HUES48 (cell line): ENCODE measurements around the gene LRP5.

ENCODE experiments used
- H3K27ac ChIP-seq: one replicate; pipeline ENCODE4 v1.7.0; 2013; ENCODE audit warnings: low read depth, low read length, inconsistent platforms
- H3K27me3 ChIP-seq: 2 replicates; pipeline ENCODE4 v1.6.1; 2013; ENCODE audit warnings: mild to moderate bottlenecking, low read length; ENCODE audit not compliant: control insufficient read depth, insufficient read depth
- H3K36me3 ChIP-seq: 2 replicates; pipeline ENCODE4 v1.6.1; 2013; ENCODE audit warnings: low read length; ENCODE audit not compliant: control insufficient read depth, insufficient read depth
- H3K4me1 ChIP-seq: 2 replicates; pipeline ENCODE4 v1.6.1; 2013; ENCODE audit warnings: mild to moderate bottlenecking, low read length; ENCODE audit not compliant: control insufficient read depth, insufficient read depth
- H3K4me3 ChIP-seq: 2 replicates; pipeline ENCODE4 v1.5.1; 2013; ENCODE audit warnings: mild to moderate bottlenecking, low read depth, low read length
- H3K9ac ChIP-seq: 2 replicates; pipeline ENCODE4 v1.6.1; 2013; ENCODE audit warnings: mild to moderate bottlenecking, low read depth, low read length, moderate library complexity
- H3K9me3 ChIP-seq: 2 replicates; pipeline ENCODE4 v1.6.1; 2013; ENCODE audit warnings: low read length; ENCODE audit not compliant: control insufficient read depth, insufficient read depth

Gene LRP5

GRCh38 chr11:68351450-68352275 lies 39.3 kb downstream of the LRP5 start:
- H3K27me3 ChIP-seq, result no peaks in the 10 kb centered on the region
- no peak overlapping the region for H3K4me3 ChIP-seq
- peaks cover 6% of the 10 kb centered on the region; the same call in 1 of the 2 replicates for H3K4me1 ChIP-seq
- H3K9me3 ChIP-seq, result no peaks in the 10 kb centered on the region
- peaks cover 7% of the 10 kb centered on the region; the same call in 1 of the 2 replicates for H3K36me3 ChIP-seq
- H3K27ac ChIP-seq, result no peak overlapping the region
- no peak overlapping the region for H3K9ac ChIP-seq

GRCh38 chr11:68352591-68352990 lies 40.2 kb downstream of the LRP5 start:
- H3K27ac ChIP-seq, result no peak overlapping the region
- H3K36me3 ChIP-seq, result peaks cover 10% of the 10 kb centered on the region
- no peaks in the 10 kb centered on the region for H3K27me3 ChIP-seq
- no peak overlapping the region for H3K4me3 ChIP-seq
- H3K4me1 ChIP-seq, result peaks cover 6% of the 10 kb centered on the region; the same call in 1 of the 2 replicates
- no peak overlapping the region for H3K9ac ChIP-seq
- no peaks in the 10 kb centered on the region for H3K9me3 ChIP-seq

DNA sequence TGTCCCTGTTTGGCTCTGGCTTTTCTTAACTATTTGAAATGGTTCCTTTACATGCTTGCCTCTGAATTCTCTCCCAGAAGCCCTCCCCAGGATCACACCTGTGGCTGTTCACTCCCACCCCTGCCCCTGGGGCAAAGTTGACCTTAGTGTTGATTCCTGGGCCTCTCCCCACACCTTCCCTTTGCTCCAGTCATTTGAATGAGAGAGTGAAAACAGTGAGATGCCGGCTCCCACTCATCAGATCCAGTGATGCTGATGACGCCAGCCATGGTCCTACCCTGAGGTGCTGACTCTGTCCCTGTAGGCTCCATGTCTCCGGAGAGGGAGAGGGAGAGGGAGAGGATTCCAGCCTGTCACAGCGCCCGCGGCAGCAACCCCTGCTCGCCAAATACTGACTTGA lies 40.7 kb downstream of the LRP5 start:
- H3K27ac ChIP-seq, result no peak overlapping the region

DNA sequence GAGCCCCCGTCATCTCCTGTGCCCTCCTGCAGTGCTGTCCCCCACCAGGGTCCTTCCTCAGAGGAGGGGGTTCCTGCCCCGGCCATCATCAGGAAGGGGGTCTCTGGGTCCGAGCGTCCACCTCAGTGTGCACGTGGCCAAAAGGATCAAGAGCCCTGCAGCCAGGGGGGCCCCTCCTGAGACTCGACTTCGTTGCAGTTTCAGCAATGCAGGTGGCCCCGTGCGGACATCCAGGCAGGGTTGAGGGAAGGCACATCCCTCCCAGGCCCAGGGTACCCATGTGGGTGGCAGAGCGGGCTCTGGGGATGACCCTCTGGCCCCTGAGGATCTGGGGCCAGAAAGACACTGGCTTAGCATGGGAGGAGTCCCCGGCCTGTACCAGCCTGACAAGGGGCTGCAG lies 41.3 kb downstream of the LRP5 start:
- Histone ChIP-seq H3K4me1 (peaks cover 6% of the 10 kb centered on the region; the same call in 1 of the 2 replicates), H3K27me3 (no peaks in the 10 kb centered on the region), H3K36me3 (peaks cover 17% of the 10 kb centered on the region), H3K9ac (no peak overlapping the region), H3K27ac (peak overlapping the region; percentile 30), H3K9me3 (no peaks in the 10 kb centered on the region), H3K4me3 (no peak overlapping the region)

More for the DNA sequence above, 40.7 kb downstream of the LRP5 start:
- no peak overlapping the region for H3K9ac ChIP-seq
- peaks cover 6% of the 10 kb centered on the region; the same call in 1 of the 2 replicates for H3K4me1 ChIP-seq
- no peaks in the 10 kb centered on the region for H3K27me3 ChIP-seq
- H3K36me3 ChIP-seq, result peaks cover 13% of the 10 kb centered on the region
- no peak overlapping the region for H3K4me3 ChIP-seq
- no peaks in the 10 kb centered on the region for H3K9me3 ChIP-seq

DNA sequence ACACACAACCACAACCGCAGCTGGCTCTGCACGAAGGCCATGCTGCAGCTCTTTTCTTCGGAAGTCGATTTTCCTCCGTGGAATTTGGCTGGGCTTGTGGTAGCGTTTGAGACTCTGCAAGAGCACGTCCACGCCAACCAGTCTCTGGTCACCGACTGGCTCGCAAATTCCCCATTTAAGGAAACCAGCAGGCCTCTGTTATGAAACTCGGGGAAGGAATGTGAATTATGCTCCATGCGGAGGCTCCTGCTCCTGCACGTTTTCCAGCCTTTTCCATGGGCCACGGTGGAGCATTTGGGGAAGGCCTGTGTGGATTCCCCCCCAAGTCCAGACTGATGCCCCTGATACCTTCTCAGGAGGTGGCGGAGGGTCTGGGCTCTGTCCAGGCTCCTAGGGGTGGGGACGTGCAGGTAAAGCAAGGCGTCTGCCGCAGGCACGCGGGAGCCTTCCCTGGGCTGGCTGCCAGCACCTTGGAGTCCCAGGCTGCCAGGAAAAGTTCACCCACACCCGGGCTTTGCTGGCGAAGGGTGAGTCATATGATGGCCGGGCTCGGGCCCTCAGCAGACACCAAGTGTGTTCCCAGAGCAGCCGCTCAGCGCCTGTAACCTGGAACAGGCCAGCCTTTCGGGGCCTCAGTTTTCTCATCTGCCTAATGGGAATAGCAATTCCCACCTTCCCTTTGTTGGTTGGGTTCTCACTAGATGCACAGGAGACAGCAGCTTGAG lies 41.9 kb downstream of the LRP5 start:
- H3K27me3 ChIP-seq, result no peaks in the 10 kb centered on the region
- peaks cover 23% of the 10 kb centered on the region for H3K36me3 ChIP-seq
- peaks cover 6% of the 10 kb centered on the region; the same call in 1 of the 2 replicates for H3K4me1 ChIP-seq
- peak overlapping the region; percentile 30 for H3K27ac ChIP-seq
- no peak overlapping the region for H3K4me3 ChIP-seq
- H3K9me3 ChIP-seq, result no peaks in the 10 kb centered on the region
- H3K9ac ChIP-seq, result no peak overlapping the region

- Histone ChIP-seq H3K9me3 (no peaks in the 10 kb centered on the region), H3K27me3 (no peaks in the 10 kb centered on the region), H3K9ac (no peak overlapping the region), H3K27ac (no peak overlapping the region), H3K4me1 (peaks cover 6% of the 10 kb centered on the region; the same call in 1 of the 2 replicates), H3K36me3 (peaks cover 30% of the 10 kb centered on the region), H3K4me3 (no peak overlapping the region)
Observed at GRCh38 chr11:68355471-68355870, 43.1 kb downstream of the LRP5 start.

DNA sequence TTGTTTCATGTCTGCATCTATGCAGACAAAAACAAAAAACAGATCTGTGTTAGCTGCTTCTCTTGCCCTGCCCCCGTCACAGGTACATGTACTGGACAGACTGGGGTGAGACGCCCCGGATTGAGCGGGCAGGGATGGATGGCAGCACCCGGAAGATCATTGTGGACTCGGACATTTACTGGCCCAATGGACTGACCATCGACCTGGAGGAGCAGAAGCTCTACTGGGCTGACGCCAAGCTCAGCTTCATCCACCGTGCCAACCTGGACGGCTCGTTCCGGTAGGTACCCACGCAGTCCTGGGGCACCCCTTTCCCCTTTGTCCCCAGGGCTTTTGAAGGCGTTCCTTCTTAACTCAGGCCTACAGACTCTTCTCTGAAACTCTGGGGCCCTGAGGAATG lies 45.2 kb downstream of the LRP5 start:
- H3K36me3 ChIP-seq, result peaks cover 30% of the 10 kb centered on the region
- H3K4me3 ChIP-seq, result no peak overlapping the region
- H3K9ac ChIP-seq, result no peak overlapping the region
- H3K27ac ChIP-seq, result no peak overlapping the region
- no peaks in the 10 kb centered on the region for H3K9me3 ChIP-seq
- H3K4me1 ChIP-seq, result peaks cover 6% of the 10 kb centered on the region; the same call in 1 of the 2 replicates
- no peaks in the 10 kb centered on the region for H3K27me3 ChIP-seq

- Histone ChIP-seq H3K4me1 (peaks cover 6% of the 10 kb centered on the region; the same call in 1 of the 2 replicates), H3K36me3 (peaks cover 30% of the 10 kb centered on the region), H3K4me3 (no peak overlapping the region), H3K27ac (no peak overlapping the region), H3K9ac (no peak overlapping the region), H3K9me3 (no peaks in the 10 kb centered on the region), H3K27me3 (no peaks in the 10 kb centered on the region)
Observed at GRCh38 chr11:68358416-68358815, 46.0 kb downstream of the LRP5 start.

- H3K27me3 ChIP-seq, result no peaks in the 10 kb centered on the region
- H3K4me3 ChIP-seq, result no peak overlapping the region
- no peak overlapping the region for H3K9ac ChIP-seq
- no peak overlapping the region for H3K27ac ChIP-seq
- H3K4me1 ChIP-seq, result no peaks in the 10 kb centered on the region
- H3K9me3 ChIP-seq, result no peaks in the 10 kb centered on the region
- H3K36me3 ChIP-seq, result peaks cover 30% of the 10 kb centered on the region
Observed at GRCh38 chr11:68361702-68362101, 49.3 kb downstream of the LRP5 start.

DNA sequence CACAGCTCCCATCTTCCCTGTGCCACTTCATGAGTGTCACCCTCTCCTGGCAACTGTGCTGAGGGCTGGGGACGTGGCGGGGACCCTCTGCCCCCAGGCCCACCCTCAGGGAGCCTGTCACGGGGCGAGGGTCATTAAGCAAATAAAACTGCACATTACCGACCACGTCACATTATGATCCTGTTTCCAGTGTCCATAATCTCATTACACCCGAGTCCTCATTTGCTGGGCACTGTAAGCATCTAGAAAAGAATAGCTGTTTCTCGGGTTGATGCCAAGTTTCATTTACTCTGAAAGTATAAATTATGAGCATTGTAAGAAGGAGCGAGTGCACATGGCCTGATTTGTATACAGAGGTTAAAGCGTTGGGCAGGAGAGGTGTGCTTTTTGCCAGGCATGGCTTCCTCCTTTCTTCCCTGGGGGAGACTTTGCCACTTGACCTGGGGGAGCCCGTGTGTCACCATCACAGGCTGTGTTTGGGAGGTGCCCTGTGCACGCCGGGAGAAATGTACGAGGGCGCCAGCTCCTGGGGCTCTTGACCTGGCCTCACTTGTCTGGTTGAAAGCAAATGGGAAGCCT lies 50.5 kb downstream of the LRP5 start:
- H3K4me3 ChIP-seq, result no peak overlapping the region
- no peaks in the 10 kb centered on the region for H3K27me3 ChIP-seq
- H3K27ac ChIP-seq, result no peak overlapping the region
- peaks cover 29% of the 10 kb centered on the region for H3K36me3 ChIP-seq
- H3K4me1 ChIP-seq, result no peaks in the 10 kb centered on the region
- no peaks in the 10 kb centered on the region for H3K9me3 ChIP-seq
- H3K9ac ChIP-seq, result no peak overlapping the region

- Histone ChIP-seq H3K4me1 (no peaks in the 10 kb centered on the region), H3K36me3 (peaks cover 24% of the 10 kb centered on the region), H3K4me3 (no peak overlapping the region), H3K9ac (no peak overlapping the region), H3K27ac (no peak overlapping the region), H3K9me3 (no peaks in the 10 kb centered on the region), H3K27me3 (no peaks in the 10 kb centered on the region)
Observed at GRCh38 chr11:68363776-68364175, 51.4 kb downstream of the LRP5 start.
